SK-N-SH (cell line): ENCODE results near the gene GALNS. TPM values are rescaled to one million over a fixed set of nuclear protein-coding genes. Genes with fewer than 3 reads are reported as not detected.

Experiments used
- CTCF ChIA-PET: fragments of 300-600, 350-600 bp; formaldehyde crosslinking; extraction: SDS; loops from one replicate; lab custom pipeline; 2021; lab: Yijun Ruan, JAX
- POLR2A ChIA-PET: fragments of 350-600 bp; sonication (Branson Sonifier 250); formaldehyde crosslinking; extraction: SDS; loops from one replicate; lab custom pipeline; 2020; ENCODE audit warnings: antibody characterized with exemption, inconsistent platforms; lab: Yijun Ruan, JAX
- DNase-seq: peaks from one replicate; pipeline ENCODE4 v3.0.0; 2012
- H2AFZ ChIP-seq: fragments of 200-600 bp; sonication (generic); 2 replicates; pipeline ENCODE4 v1.8.1; 2016; ENCODE audit warnings: antibody characterized with exemption, mild to moderate bottlenecking, low read depth
- H3F3A ChIP-seq: fragments of 200-600 bp; sonication (generic); replicated peaks from 2 replicates; pipeline ENCODE3; 2016; ENCODE audit warnings: antibody characterized with exemption, mild to moderate bottlenecking; ENCODE audit not compliant: insufficient read depth
- H3K27ac ChIP-seq, 2 experiments: fragments of 200-500 bp in 1 of 2; fragments of 200-600 bp in 1 of 2; sonication (Bioruptor generic) in 1 of 2; sonication (generic), shearing (Covaris generic) in 1 of 2; 2 replicates each; pipeline versions ENCODE4 v1.5.1 to v1.6.1; 2014 to 2016; ENCODE audit warnings: low read depth in 2 of 2, inconsistent platforms in 1 of 2, low read length in 1 of 2, mild to moderate bottlenecking in 1 of 2, mixed read lengths in 1 of 2
- H3K27me3 ChIP-seq: fragments of 200-600 bp; sonication (generic), shearing (Covaris generic); 2 replicates; pipeline ENCODE4 v1.6.1; 2016; ENCODE audit warnings: mixed run types; ENCODE audit not compliant: insufficient read depth
- H3K36me3 ChIP-seq, 2 experiments: fragments of 200-500 bp in 1 of 2; fragments of 200-600 bp in 1 of 2; sonication (Bioruptor generic) in 1 of 2; sonication (generic) in 1 of 2; replicated peaks in 1 of 2; 2 replicates each; pipeline versions ENCODE3 to v1.5.1; 2014 to 2016; ENCODE audit warnings: low read length in 1 of 2, mild to moderate bottlenecking in 1 of 2; ENCODE audit not compliant: insufficient read depth in 2 of 2, control insufficient read depth in 1 of 2
- H3K4me1 ChIP-seq, 2 experiments: fragments of 200-500 bp in 1 of 2; fragments of 200-600 bp in 1 of 2; sonication (Bioruptor generic) in 1 of 2; sonication (generic), shearing (Covaris generic) in 1 of 2; 2 replicates each; pipeline versions ENCODE4 v1.5.1 to v1.6.1; 2014 to 2016; ENCODE audit warnings: low read depth in 1 of 2, low read length in 1 of 2, mixed run types in 1 of 2; ENCODE audit not compliant: insufficient read depth in 2 of 2, control insufficient read depth in 1 of 2
- H3K4me2 ChIP-seq: fragments of 200-600 bp; sonication (generic), shearing (Covaris generic); 2 replicates; pipeline ENCODE4 v1.6.1; 2017; ENCODE audit warnings: mixed run types
- H3K4me3 ChIP-seq, 2 experiments: fragments of 200-500 bp in 1 of 2; fragments of 200-600 bp in 1 of 2; sonication (Bioruptor generic) in 1 of 2; sonication (generic), shearing (Covaris generic) in 1 of 2; 2 replicates each; pipeline versions ENCODE4 v1.5.1 to v1.8.1; 2014 to 2016; ENCODE audit warnings: low read depth in 2 of 2, inconsistent platforms in 1 of 2, low read length in 1 of 2, mild to moderate bottlenecking in 1 of 2, mixed read lengths in 1 of 2, moderate library complexity in 1 of 2
- H3K79me2 ChIP-seq: fragments of 200-600 bp; sonication (generic); 2 replicates; pipeline ENCODE4 v1.8.1; 2017; ENCODE audit warnings: mild to moderate bottlenecking; ENCODE audit not compliant: insufficient read depth
- H3K9ac ChIP-seq: fragments of 200-600 bp; sonication (generic); 2 replicates; pipeline ENCODE4 v1.6.1; 2017; ENCODE audit warnings: mixed run types
- H3K9me2 ChIP-seq: fragments of 200-600 bp; sonication (generic); 2 replicates; pipeline ENCODE4 v1.6.1; 2017; ENCODE audit warnings: mixed run types
- H3K9me3 ChIP-seq: fragments of 200-600 bp; sonication (generic); 2 replicates; pipeline ENCODE4 v1.6.1; 2017; ENCODE audit warnings: mixed run types, mild to moderate bottlenecking, moderate library complexity
- H4K20me1 ChIP-seq: fragments of 200-600 bp; sonication (generic); 2 replicates; pipeline ENCODE4 v1.6.1; 2017; ENCODE audit warnings: mild to moderate bottlenecking, mixed run types; ENCODE audit not compliant: insufficient read depth
- CHD2 ChIP-seq: fragments of 150-350 bp; IDR thresholded peaks from 2 replicates; pipeline ENCODE4 v1.6.1; 2018; ENCODE audit warnings: low read length; ENCODE audit not compliant: partially characterized antibody
- ELF1 ChIP-seq: IDR thresholded peaks from 2 replicates; pipeline ENCODE4 v1.4.0; 2012
- EZH2phosphoT487 ChIP-seq: fragments of 200-600 bp; sonication (generic); IDR thresholded peaks from 2 replicates; pipeline ENCODE4 v1.6.1; 2017; ENCODE audit warnings: low read depth, mixed run types, mild to moderate bottlenecking, antibody characterized with exemption, moderate library complexity, borderline replicate concordance
- FOSL2 ChIP-seq: IDR thresholded peaks from 2 replicates; pipeline ENCODE4 v1.4.0; 2012; ENCODE audit warnings: low read depth, mild to moderate bottlenecking, moderate library complexity, borderline replicate concordance
- GABPA ChIP-seq: IDR thresholded peaks from 2 replicates; pipeline ENCODE4 v1.4.0; 2012; ENCODE audit warnings: low read depth, mild to moderate bottlenecking
- GATA2 ChIP-seq: sonication (generic); formaldehyde crosslinking; IDR thresholded peaks from 2 replicates; pipeline ENCODE4 v1.5.0; 2020; ENCODE audit warnings: mild to moderate bottlenecking, missing genetic modification reagents
- JUND ChIP-seq: IDR thresholded peaks from 2 replicates; pipeline ENCODE4 v1.4.0; 2012
- MEF2A ChIP-seq: IDR thresholded peaks from 2 replicates; pipeline ENCODE4 v1.4.0; 2012; ENCODE audit warnings: low read depth, borderline replicate concordance
- NRF1 ChIP-seq: IDR thresholded peaks from 2 replicates; pipeline ENCODE4 v1.6.1; 2012; ENCODE audit warnings: low read depth, mild to moderate bottlenecking, low read length
- SIN3A ChIP-seq: IDR thresholded peaks from 2 replicates; pipeline ENCODE4 v1.6.1; 2012; ENCODE audit warnings: low read depth, mild to moderate bottlenecking, low read length, moderate library complexity, borderline replicate concordance
- TAF1 ChIP-seq: IDR thresholded peaks from 2 replicates; pipeline ENCODE4 v1.6.1; 2012; ENCODE audit warnings: low read depth, mild to moderate bottlenecking, low read length, moderate library complexity, borderline replicate concordance
- TCF12 ChIP-seq: IDR thresholded peaks from 2 replicates; pipeline ENCODE4 v1.4.0; 2012
- TEAD4 ChIP-seq: IDR thresholded peaks from 2 replicates; pipeline ENCODE4 v1.4.0; 2012; ENCODE audit warnings: mild to moderate bottlenecking, borderline replicate concordance; ENCODE audit not compliant: insufficient read depth
- WGBS: methylation state at CpG from one replicate; pipeline ENCODE4 v1.1.6; 2017; ENCODE audit warnings: low lambda C conversion rate; 5-methylcytosine and 5-hydroxymethylcytosine counted together
- polyA plus RNA-seq, 3 experiments: library from polyadenylated mRNA; depleted of rRNA; stranded (reverse); fragments of >200 nt; gene quantifications; 2 replicates each; pipeline ENCODE4 v1.2.3, GENCODE V29; 2012

Gene GALNS
- polyA plus RNA-seq, 1 of the 3 experiments (the other 2 are of a cell fraction): 16.5 TPM

DNA sequence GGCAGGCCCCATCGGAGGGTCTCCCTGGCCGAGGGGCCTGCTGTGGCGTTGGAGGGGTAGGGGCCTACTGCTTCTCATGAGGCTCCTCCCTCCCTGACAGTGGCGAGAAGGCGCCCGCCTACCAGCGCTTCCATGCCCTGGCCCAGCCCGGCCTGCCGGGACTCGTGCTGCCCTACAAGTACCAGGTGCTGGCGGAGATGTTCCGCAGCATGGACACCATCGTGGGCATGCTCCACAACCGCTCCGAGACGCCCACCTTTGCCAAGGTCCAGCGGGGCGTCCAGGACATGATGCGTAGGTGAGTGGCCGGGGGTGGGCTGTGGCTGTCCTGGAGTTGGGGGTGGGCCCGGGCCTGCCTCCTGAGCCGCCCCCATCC, 51.4 kb downstream of the GALNS start:
- H3K9me2 ChIP-seq: no peaks in the 10 kb centered on the region
- H3F3A ChIP-seq: peaks cover 24% of the 10 kb centered on the region
- H3K4me3 ChIP-seq: peak overlapping the region in 1 of 2 experiments; percentile 74; a peak in 1 of 4 replicates
- peaks cover 17% of the 10 kb centered on the region for H4K20me1 ChIP-seq
- peaks cover 27% of the 10 kb centered on the region for H3K79me2 ChIP-seq
- 100% methylated on average over 4 of the region's 22 CpGs for WGBS
- no peak overlapping the region for H2AFZ ChIP-seq
- H3K27me3 ChIP-seq: no peaks in the 10 kb centered on the region
- no peak overlapping the region; the same call in 1 of the 2 replicates for H3K9ac ChIP-seq
- H3K4me2 ChIP-seq: peak overlapping the region; percentile 91; the same call in 1 of the 2 replicates
- peaks cover 0 to 32% of the 10 kb centered on the region in 2 experiments for H3K36me3 ChIP-seq
- ChIA-PET POLR2A (no interaction called here), CTCF (interaction anchor here (1.8 kb wide), 1 partner anchor 362 kb away, joined by 4 read pairs; no protein-coding TSS in a partner anchor)
- peaks cover 5 to 25% of the 10 kb centered on the region in 2 experiments; a peak in 2 of 4 replicates for H3K4me1 ChIP-seq
- no peaks in the 10 kb centered on the region for H3K9me3 ChIP-seq
- DNase-seq: no peak
- H3K27ac ChIP-seq: no peak overlapping the region
- TF ChIP-seq ELF1: no peak
- TF ChIP-seq FOSL2: no peak
- no peak for TF ChIP-seq CHD2
- TF ChIP-seq GATA2 (CRISPR knock-in tag): no peak
- TF ChIP-seq TCF12: no peak
- no peak for TF ChIP-seq MEF2A
- no peak for TF ChIP-seq JUND
- no peak for TF ChIP-seq NRF1
- TF ChIP-seq TAF1: no peak
- no peak for TF ChIP-seq TEAD4
- no peak for TF ChIP-seq EZH2phosphoT487

GRCh38 chr16:88804552-88805339, 52.0 kb downstream of the GALNS start:
- H3K9me2 ChIP-seq: no peaks in the 10 kb centered on the region
- no peak overlapping the region for H3K27ac ChIP-seq
- H3K4me2 ChIP-seq: peak overlapping the region; percentile 91
- H2AFZ ChIP-seq: no peak overlapping the region
- peak; percentile 64 for DNase-seq
- peaks cover 0 to 19% of the 10 kb centered on the region in 2 experiments; a peak in 1 of 4 replicates for H3K4me1 ChIP-seq
- H3K27me3 ChIP-seq: no peaks in the 10 kb centered on the region
- H3K9me3 ChIP-seq: no peaks in the 10 kb centered on the region
- POLR2A ChIA-PET: no interaction called here
- peaks cover 0 to 30% of the 10 kb centered on the region in 2 experiments for H3K36me3 ChIP-seq
- TF ChIP-seq GABPA (no peak), SIN3A (0 out of 2 replicates have a peak, but pooled peaks have one; percentile 53)
- CTCF ChIA-PET: interaction anchor here (1.5 to 1.8 kb wide), 3 partner anchors 10 to 411 kb away, joined by 3 to 7 read pairs (median 4); no protein-coding TSS in a partner anchor
- H3K4me3 ChIP-seq: peak overlapping the region; percentile 74 to 86
- peaks cover 22% of the 10 kb centered on the region for H3K79me2 ChIP-seq
- 30% methylated on average over 10 of the region's 39 CpGs for WGBS
- peak overlapping the region; percentile 80 for H3K9ac ChIP-seq
- H3F3A ChIP-seq: peaks cover 25% of the 10 kb centered on the region
- peaks cover 12% of the 10 kb centered on the region; the same call in 1 of the 2 replicates for H4K20me1 ChIP-seq
